Lower lobe of right lung (tissue), 2 donors: ENCODE data around the gene SPATA25. TPM values are rescaled to one million over a fixed set of nuclear protein-coding genes. Genes with fewer than 3 reads are reported as not detected.

ENCODE experiments used
- ATAC-seq, 2 donors: fragments of 200-7000 bp; cut with Tn5 transposase; one replicate each; pipeline ENCODE4 v1.9.1; 2020 to 2022; ENCODE audit warnings: mild to moderate bottlenecking in 2 of 2, moderate library complexity in 2 of 2
- DNase-seq: peaks from one replicate; pipeline ENCODE4 v3.0.0-alpha.2; 2020
- H3K27ac ChIP-seq: fragments of 200-600 bp; one replicate; pipeline ENCODE4 v1.8.0; 2022
- H3K27me3 ChIP-seq: fragments of 200-600 bp; one replicate; pipeline ENCODE4 v1.8.0; 2022; ENCODE audit warnings: low read depth
- H3K36me3 ChIP-seq: fragments of 200-600 bp; one replicate; pipeline ENCODE4 v1.8.0; 2022; ENCODE audit warnings: mild to moderate bottlenecking
- H3K4me1 ChIP-seq: fragments of 200-600 bp; one replicate; pipeline ENCODE4 v1.8.0; 2022
- H3K4me3 ChIP-seq: fragments of 200-600 bp; one replicate; pipeline ENCODE4 v1.8.0; 2022; ENCODE audit warnings: mild to moderate bottlenecking
- H3K9me3 ChIP-seq: fragments of 200-600 bp; one replicate; pipeline ENCODE4 v1.8.0; 2022
- intact Hi-C: fragments of 100-400 bp; cut with DNase I; formaldehyde crosslinking; loops from one replicate; pipeline ENCODE4 v1.11.0; 2022
- total RNA-seq: library from RNA; stranded (reverse); fragmentation: NEBNext Ultra II Directional; extraction: Animal tissue kit (Norgen Biotek cat#: 25700); gene quantifications from one replicate; pipeline ENCODE4 v1.2.1, GENCODE V29; 2021
- TF ChIP-seq, protein P1 (sequence below): fragments of 200-600 bp; IDR thresholded peaks from one replicate; pipeline ENCODE4 v1.8.0; 2022; ENCODE audit warnings: antibody characterized with exemption, mild to moderate bottlenecking
- donor health status: DM: no; HTN: yes; CAD: no; lungs with severe emphysema.

Gene SPATA25
- total RNA-seq, 1 donor from 2014 or later, result 1.1 TPM

- intact Hi-C loops, result no loop called here
- DNase-seq, result no peak
- Histone ChIP-seq H3K4me1 (no peaks in the 10 kb centered on the region), H3K9me3 (no peaks in the 10 kb centered on the region), H3K27ac (no peak overlapping the region), H3K4me3 (no peak overlapping the region), H3K36me3 (peaks cover 80% of the 10 kb centered on the region), H3K27me3 (no peaks in the 10 kb centered on the region)
- TF ChIP-seq, protein P1, sequence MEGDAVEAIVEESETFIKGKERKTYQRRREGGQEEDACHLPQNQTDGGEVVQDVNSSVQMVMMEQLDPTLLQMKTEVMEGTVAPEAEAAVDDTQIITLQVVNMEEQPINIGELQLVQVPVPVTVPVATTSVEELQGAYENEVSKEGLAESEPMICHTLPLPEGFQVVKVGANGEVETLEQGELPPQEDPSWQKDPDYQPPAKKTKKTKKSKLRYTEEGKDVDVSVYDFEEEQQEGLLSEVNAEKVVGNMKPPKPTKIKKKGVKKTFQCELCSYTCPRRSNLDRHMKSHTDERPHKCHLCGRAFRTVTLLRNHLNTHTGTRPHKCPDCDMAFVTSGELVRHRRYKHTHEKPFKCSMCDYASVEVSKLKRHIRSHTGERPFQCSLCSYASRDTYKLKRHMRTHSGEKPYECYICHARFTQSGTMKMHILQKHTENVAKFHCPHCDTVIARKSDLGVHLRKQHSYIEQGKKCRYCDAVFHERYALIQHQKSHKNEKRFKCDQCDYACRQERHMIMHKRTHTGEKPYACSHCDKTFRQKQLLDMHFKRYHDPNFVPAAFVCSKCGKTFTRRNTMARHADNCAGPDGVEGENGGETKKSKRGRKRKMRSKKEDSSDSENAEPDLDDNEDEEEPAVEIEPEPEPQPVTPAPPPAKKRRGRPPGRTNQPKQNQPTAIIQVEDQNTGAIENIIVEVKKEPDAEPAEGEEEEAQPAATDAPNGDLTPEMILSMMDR, result no peak
- ATAC-seq, result peak in 1 of 2 donors; percentile 22
Measured at GRCh38 chr20:45842169-45842812, 45.1 kb downstream of the SPATA25 start.

DNA sequence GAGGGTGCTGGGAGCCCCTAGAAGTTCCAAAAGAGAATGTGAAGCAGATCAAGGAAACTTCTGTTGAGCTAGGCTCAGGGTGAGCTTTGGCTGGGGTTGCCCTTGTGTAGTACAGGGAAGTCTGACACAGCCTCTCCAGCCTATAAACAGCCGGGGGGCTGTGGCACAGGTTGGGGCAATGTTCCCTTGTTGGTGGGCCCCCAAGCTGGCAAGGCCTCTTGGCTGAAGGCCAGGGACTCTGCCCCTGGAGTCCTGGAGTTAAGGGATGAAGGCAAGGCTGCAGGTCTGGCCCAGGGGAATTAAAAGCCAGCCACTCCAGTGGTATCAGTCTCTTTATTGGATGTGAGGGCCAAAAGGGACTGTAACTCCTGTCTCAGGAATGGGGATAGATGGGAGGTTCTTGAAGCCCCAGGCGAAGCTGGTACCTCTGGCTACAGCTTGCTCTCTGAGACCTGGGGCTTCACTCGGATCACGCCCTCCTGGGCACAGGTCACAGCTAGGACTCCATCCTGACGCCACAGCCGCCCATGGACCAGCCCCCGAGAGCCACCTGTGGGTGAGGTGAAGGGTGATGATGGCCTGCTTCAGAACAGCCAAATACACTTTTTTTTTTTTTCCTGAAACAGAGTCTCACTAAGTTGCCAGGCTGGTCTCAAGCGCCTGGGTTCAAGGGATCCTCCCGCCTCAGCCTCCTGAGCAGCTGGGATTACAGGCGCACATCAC lies 45.9 kb downstream of the SPATA25 start:
- no peak for DNase-seq
- H3K27me3 ChIP-seq, result no peaks in the 10 kb centered on the region

DNA sequence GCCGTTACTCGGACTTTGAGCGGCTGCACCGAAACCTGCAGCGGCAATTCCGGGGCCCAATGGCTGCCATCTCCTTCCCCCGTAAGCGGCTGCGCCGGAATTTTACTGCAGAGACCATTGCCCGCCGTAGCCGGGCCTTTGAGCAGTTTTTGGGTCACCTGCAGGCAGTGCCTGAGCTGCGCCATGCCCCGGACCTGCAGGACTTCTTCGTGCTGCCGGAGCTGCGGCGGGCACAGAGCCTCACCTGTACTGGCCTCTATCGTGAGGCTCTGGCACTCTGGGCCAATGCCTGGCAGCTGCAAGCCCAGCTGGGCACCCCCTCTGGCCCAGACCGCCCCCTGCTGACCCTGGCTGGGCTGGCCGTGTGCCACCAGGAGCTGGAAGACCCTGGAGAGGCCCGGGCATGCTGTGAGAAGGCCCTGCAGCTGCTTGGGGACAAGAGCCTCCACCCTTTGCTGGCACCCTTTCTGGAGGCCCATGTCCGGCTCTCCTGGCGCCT lies 46.7 kb downstream of the SPATA25 start:
- TF ChIP-seq, protein P1, result no peak
- Histone ChIP-seq H3K27me3 (no peaks in the 10 kb centered on the region), H3K4me3 (no peak overlapping the region), H3K27ac (no peak overlapping the region), H3K36me3 (peaks cover 65% of the 10 kb centered on the region), H3K9me3 (no peaks in the 10 kb centered on the region), H3K4me1 (peaks cover 10% of the 10 kb centered on the region)
- intact Hi-C loops, result no loop called here
- ATAC-seq, result peak in 1 of 2 donors; percentile 7
- no peak for DNase-seq

More for the DNA sequence above, 45.9 kb downstream of the SPATA25 start:
- TF ChIP-seq, protein P1, result no peak
- intact Hi-C loops, result no loop called here
- ATAC-seq, result no peak
- Histone ChIP-seq H3K9me3 (no peaks in the 10 kb centered on the region), H3K4me1 (peaks cover 4% of the 10 kb centered on the region), H3K27ac (no peak overlapping the region), H3K36me3 (peaks cover 73% of the 10 kb centered on the region), H3K4me3 (no peak overlapping the region)

- no peaks in the 10 kb centered on the region for H3K9me3 ChIP-seq
- no peaks in the 10 kb centered on the region for H3K27me3 ChIP-seq
- TF ChIP-seq, protein P1, result no peak
- DNase-seq, result no peak
- H3K4me1 ChIP-seq, result peaks cover 43% of the 10 kb centered on the region
- peaks cover 27% of the 10 kb centered on the region for H3K36me3 ChIP-seq
- intact Hi-C loops, result no loop called here
- peak overlapping the region; percentile 3 for H3K27ac ChIP-seq
- no peak overlapping the region for H3K4me3 ChIP-seq
- no peak for ATAC-seq
Measured at GRCh38 chr20:45836841-45837240, 50.6 kb downstream of the SPATA25 start.

Other genes starting within 250 kb of the SPATA25 start
- not detected for gene WFDC11, start 217.4 kb downstream of the SPATA25 start, total RNA-seq
- gene WFDC13, start 185.6 kb downstream of the SPATA25 start, total RNA-seq, result not detected
- gene WFDC10B, start 182.6 kb downstream of the SPATA25 start, total RNA-seq, result 1.2 TPM
- not detected for gene SPINT4, start 165.3 kb downstream of the SPATA25 start, total RNA-seq
- 3.4 TPM for gene WFDC3, start 95.7 kb downstream of the SPATA25 start, total RNA-seq
- 30.8 TPM for gene DNTTIP1, start 95.7 kb downstream of the SPATA25 start, total RNA-seq
- gene UBE2C, start 75.0 kb downstream of the SPATA25 start, total RNA-seq, result 3.5 TPM
- gene TNNC2, start 60.3 kb downstream of the SPATA25 start, total RNA-seq, result not detected
- 24.1 TPM for gene SNX21, start 53.8 kb downstream of the SPATA25 start, total RNA-seq
- gene ACOT8, start 30.2 kb downstream of the SPATA25 start, total RNA-seq, result 25.6 TPM
- 3.0 TPM for gene ZSWIM3, start 30.0 kb downstream of the SPATA25 start, total RNA-seq
- gene ZSWIM1, start 6.4 kb downstream of the SPATA25 start, total RNA-seq, result 9.6 TPM
- 2.4 TPM for gene NEURL2, start 3.6 kb upstream of the SPATA25 start, total RNA-seq
- 185 TPM for gene CTSA, start 3.7 kb upstream of the SPATA25 start, total RNA-seq
- 145 TPM for gene PLTP, start 24.5 kb upstream of the SPATA25 start, total RNA-seq
- gene PCIF1, start 47.1 kb upstream of the SPATA25 start, total RNA-seq, result 34.7 TPM
- 20.4 TPM for gene ZNF335, start 84.6 kb upstream of the SPATA25 start, total RNA-seq
- 9.4 TPM for gene MMP9, start 121.3 kb upstream of the SPATA25 start, total RNA-seq
- 1.2 TPM for gene SLC12A5, start 141.6 kb upstream of the SPATA25 start, total RNA-seq
- gene NCOA5, start 202.3 kb upstream of the SPATA25 start, total RNA-seq, result 29.4 TPM
- 35.7 TPM for gene CD40, start 230.7 kb upstream of the SPATA25 start, total RNA-seq